HepG2 (cell line): Measurements from ENCODE around the gene ZDHHC7. TPM values are rescaled to one million over a fixed set of nuclear protein-coding genes. Genes with fewer than 3 reads are reported as not detected.

ENCODE experiments used
- SOX13 ChIP-seq, 3 experiments: fragments of 450-650 bp in 1 of 3; sonication (generic) in 1 of 3; formaldehyde crosslinking in 1 of 3; IDR thresholded peaks in 2 of 3; conservative IDR thresholded peaks in 1 of 3; 2 replicates each; pipeline versions ENCODE4 v1.5.0 to v1.6.1; 2016 to 2020; ENCODE audit warnings: antibody characterized with exemption in 1 of 3, mild to moderate bottlenecking in 1 of 3, missing compliant biosample characterization in 1 of 3, missing genetic modification reagents in 1 of 3, moderate library complexity in 1 of 3
- ZFP36L2 ChIP-seq: sonication (generic); formaldehyde crosslinking; IDR thresholded peaks from 2 replicates; pipeline ENCODE4 v1.4.0; 2020; ENCODE audit warnings: missing genetic modification reagents
- ZNF280B ChIP-seq: sonication (generic); formaldehyde crosslinking; IDR thresholded peaks from 2 replicates; pipeline ENCODE4 v1.5.0; 2020; ENCODE audit warnings: missing genetic modification reagents, mild to moderate bottlenecking, borderline replicate concordance
- ZNF337 ChIP-seq: sonication (generic); formaldehyde crosslinking; IDR thresholded peaks from 2 replicates; pipeline ENCODE4 v1.5.1; 2020; ENCODE audit warnings: missing genetic modification reagents, low read depth, mild to moderate bottlenecking, borderline replicate concordance
- polyA plus RNA-seq, 8 experiments: library from polyadenylated mRNA; depleted of rRNA in 3 of 8; stranded (reverse) in 7 of 8; unstranded in 1 of 8; fragments of >200 nt; fragmentation: Illumina TruSeq in 4 of 8; extraction: Trizol in 4 of 8; gene quantifications; 2 replicates each; pipeline versions ENCODE4 v1.2.1 to v1.2.3, GENCODE V29; 2011 to 2016; ENCODE audit warnings: low read depth in 4 of 8, missing spikeins in 1 of 8, mixed read lengths in 1 of 8; ENCODE audit not compliant: insufficient read depth in 1 of 8
- total RNA-seq, 5 experiments: library from RNA; depleted of rRNA; stranded (reverse); fragments of >200 nt; fragmentation: Illumina TruSeq; extraction: Trizol; gene quantifications; 2 replicates each; pipeline ENCODE4 v1.2.3, GENCODE V29; 2016; ENCODE audit warnings: low read depth in 1 of 5
- TF ChIP-seq, protein P1 (sequence below): sonication (generic); formaldehyde crosslinking; IDR thresholded peaks from 2 replicates; pipeline ENCODE4 v1.8.1; 2023; ENCODE audit warnings: mild to moderate bottlenecking, missing genetic modification reagents
- TF ChIP-seq, protein P2 (sequence below), 2 experiments: sonication (generic) in 1 of 2; formaldehyde crosslinking in 1 of 2; IDR thresholded peaks; 2 replicates each; pipeline versions ENCODE4 v1.5.1 to v1.6.1; 2011 to 2020; ENCODE audit warnings: borderline replicate concordance in 1 of 2, low read depth in 1 of 2, low read length in 1 of 2, mild to moderate bottlenecking in 1 of 2, missing genetic modification reagents in 1 of 2, moderate library complexity in 1 of 2

The ZDHHC7 gene
- total and polyA plus RNA-seq, 2 of the 13 experiments (the other 11 are each of a cell fraction or from before 2014, with no cell fraction given), result 46.8 to 67.6 TPM

GRCh38 chr16:84957792-84958191 is 53.5 kb downstream of the ZDHHC7 start (continued):
- TF ChIP-seq SOX13 (IDR thresholded peaks at IDR 0.05) (no peak), SOX13 (CRISPR knock-in tag; conservative IDR thresholded peaks at IDR 0.05 in 1 of 2, IDR thresholded peaks at IDR 0.05 in 1 of 2) (no peak), ZNF337 (no peak), ZNF280B (CRISPR knock-in tag) (no peak), ZFP36L2 (CRISPR knock-in tag) (no peak)
- TF ChIP-seq, protein P1, sequence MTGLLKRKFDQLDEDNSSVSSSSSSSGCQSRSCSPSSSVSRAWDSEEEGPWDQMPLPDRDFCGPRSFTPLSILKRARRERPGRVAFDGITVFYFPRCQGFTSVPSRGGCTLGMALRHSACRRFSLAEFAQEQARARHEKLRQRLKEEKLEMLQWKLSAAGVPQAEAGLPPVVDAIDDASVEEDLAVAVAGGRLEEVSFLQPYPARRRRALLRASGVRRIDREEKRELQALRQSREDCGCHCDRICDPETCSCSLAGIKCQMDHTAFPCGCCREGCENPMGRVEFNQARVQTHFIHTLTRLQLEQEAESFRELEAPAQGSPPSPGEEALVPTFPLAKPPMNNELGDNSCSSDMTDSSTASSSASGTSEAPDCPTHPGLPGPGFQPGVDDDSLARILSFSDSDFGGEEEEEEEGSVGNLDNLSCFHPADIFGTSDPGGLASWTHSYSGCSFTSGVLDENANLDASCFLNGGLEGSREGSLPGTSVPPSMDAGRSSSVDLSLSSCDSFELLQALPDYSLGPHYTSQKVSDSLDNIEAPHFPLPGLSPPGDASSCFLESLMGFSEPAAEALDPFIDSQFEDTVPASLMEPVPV (CRISPR knock-in tag), result no peak
- TF ChIP-seq, protein P2, sequence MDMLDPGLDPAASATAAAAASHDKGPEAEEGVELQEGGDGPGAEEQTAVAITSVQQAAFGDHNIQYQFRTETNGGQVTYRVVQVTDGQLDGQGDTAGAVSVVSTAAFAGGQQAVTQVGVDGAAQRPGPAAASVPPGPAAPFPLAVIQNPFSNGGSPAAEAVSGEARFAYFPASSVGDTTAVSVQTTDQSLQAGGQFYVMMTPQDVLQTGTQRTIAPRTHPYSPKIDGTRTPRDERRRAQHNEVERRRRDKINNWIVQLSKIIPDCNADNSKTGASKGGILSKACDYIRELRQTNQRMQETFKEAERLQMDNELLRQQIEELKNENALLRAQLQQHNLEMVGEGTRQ (IDR thresholded peaks at IDR 0.05; ENCODE audit: low read depth, low read length), result no peak
- TF ChIP-seq, protein P2 (CRISPR knock-in tag; IDR thresholded peaks at IDR 0.05; ENCODE audit: borderline replicate concordance), result peak; percentile 34; the same call in 1 of the 2 replicates
